Measurements from ENCODE around the gene SLC4A5.

DNA sequence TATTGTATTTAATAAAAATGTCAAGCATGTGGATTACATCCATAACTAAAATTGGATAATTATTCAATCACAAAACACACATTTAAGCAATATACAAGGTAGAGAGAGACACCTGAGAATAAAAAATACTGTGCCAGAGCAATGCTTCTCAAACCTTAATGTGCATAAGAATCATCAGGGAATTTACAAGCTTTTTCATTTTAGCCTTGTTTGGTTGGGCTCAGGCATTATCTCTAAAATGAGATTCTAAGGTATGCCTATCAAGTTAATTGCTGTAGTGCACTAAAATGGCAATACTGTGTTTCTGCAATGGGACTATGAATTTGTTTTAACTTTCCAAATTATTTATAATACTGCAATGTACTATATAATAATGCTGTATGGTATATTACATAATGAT, 165.5 kb downstream of the SLC4A5 start:
- TF ChIP-seq, protein P1, sequence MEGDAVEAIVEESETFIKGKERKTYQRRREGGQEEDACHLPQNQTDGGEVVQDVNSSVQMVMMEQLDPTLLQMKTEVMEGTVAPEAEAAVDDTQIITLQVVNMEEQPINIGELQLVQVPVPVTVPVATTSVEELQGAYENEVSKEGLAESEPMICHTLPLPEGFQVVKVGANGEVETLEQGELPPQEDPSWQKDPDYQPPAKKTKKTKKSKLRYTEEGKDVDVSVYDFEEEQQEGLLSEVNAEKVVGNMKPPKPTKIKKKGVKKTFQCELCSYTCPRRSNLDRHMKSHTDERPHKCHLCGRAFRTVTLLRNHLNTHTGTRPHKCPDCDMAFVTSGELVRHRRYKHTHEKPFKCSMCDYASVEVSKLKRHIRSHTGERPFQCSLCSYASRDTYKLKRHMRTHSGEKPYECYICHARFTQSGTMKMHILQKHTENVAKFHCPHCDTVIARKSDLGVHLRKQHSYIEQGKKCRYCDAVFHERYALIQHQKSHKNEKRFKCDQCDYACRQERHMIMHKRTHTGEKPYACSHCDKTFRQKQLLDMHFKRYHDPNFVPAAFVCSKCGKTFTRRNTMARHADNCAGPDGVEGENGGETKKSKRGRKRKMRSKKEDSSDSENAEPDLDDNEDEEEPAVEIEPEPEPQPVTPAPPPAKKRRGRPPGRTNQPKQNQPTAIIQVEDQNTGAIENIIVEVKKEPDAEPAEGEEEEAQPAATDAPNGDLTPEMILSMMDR (IDR thresholded peaks at IDR 0.05; ENCODE audit: low read depth, low read length, poor library complexity, severe bottlenecking) = no peak
- TF ChIP-seq EZH2phosphoT487 (IDR thresholded peaks at IDR 0.05; ENCODE audit: borderline replicate concordance, low read length) = no peak

Measured in DOHH2 (cell line).